Omental fat pad (tissue), 4 donors: ENCODE data around the gene AGAP1. TPM values are rescaled to one million over a fixed set of nuclear protein-coding genes. Genes with fewer than 3 reads are reported as not detected.

Experiments
- ATAC-seq: fragments of 150-250 bp; one replicate; pipeline ENCODE4 v1.9.1; 2016; ENCODE audit warnings: mild to moderate bottlenecking, moderate library complexity; ENCODE audit not compliant: low FRiP score
- DNase-seq: peaks from one replicate; pipeline ENCODE4 v3.0.0-alpha.2; 2019; ENCODE audit warnings: low spot score
- CTCF ChIP-seq, 3 donors: fragments of 450-650 bp; IDR thresholded peaks; one replicate each; pipeline ENCODE4 v1.5.1; 2016 to 2017; ENCODE audit warnings: antibody characterized with exemption in 3 of 3, mild to moderate bottlenecking in 3 of 3, moderate library complexity in 2 of 3
- total RNA-seq, 4 donors: library from RNA; depleted of rRNA; stranded (reverse); fragments of >200 nt; gene quantifications; one replicate each; pipeline ENCODE4 v1.1.0, GENCODE V29; 2016

The AGAP1 gene
- total RNA-seq, 4 donors from 2014 or later: 15.5 to 24.3 (median 16.2) TPM

DNA sequence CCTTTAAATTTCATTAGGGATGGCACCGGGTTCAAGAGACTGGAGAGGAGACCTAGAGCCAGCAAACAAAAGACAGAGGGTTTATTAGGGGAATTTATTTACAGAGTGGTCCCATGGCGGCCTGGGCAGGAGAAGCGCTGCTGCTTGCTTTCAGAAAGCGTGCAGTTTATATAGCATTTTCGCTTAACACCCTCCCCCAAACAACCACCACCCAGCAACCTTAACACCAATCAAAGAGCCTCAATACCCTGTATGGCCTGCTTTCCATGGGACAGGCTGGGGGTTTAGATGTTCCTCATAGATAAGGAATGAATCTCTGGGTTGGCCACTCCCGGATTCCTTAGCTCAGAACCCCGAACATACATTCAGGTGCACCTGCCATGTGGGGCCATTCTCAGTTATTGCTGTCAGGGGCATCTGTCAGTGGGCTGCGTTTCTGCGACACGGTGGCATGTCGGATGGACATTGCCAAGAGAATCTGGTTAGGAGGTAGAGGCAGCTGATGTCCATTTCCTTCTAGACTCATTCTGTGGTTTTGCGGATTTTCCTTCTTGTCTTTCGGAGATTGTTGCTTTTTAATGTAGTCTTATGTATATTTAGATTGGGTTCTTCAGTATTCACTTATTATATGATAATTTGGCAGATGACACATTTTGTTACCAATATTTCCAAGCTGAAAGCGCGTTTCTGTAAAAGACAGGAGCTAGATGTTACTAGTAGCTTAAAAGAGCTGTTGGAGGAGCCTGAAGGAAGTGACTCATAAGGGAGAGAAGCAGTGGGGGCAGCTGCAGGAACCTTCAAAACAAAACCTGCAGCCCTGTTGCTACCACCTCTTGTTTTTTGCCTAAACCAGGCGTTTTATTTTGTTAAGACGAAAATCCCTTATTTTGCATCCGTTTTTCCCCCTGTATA is 7.2 kb downstream of the AGAP1 start:
- no peak for ATAC-seq
- DNase-seq: no peak
- TF ChIP-seq CTCF (IDR thresholded peaks at IDR 0.05): no peak

- no peak for ATAC-seq
- TF ChIP-seq CTCF (IDR thresholded peaks at IDR 0.05): no peak
- no peak for DNase-seq
Measured at GRCh38 chr2:235501673-235502031, 7.8 kb downstream of the AGAP1 start.

DNA sequence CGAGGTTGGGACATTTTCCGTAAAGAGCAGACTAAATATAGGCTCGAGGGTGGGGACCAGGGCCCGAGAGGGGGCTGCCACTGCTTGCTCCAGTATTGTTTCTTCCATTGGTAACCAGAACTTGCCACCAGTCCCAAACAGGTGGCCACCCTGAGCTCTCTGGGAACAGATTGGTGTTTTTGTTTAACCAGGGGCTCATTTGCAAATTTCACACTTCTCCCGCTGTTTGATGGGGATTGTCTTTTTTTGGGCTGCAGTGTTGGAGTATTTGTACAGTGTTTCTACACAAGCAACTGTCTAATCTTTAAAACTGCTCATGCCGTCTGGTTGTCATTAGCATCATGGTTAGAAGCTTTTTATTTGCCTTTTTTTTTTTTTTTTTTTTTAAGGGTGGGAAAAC is 8.5 kb downstream of the AGAP1 start:
- no peak for DNase-seq
- TF ChIP-seq CTCF (IDR thresholded peaks at IDR 0.05): no peak
- ATAC-seq: no peak

GRCh38 chr2:235504441-235505180 is 10.8 kb downstream of the AGAP1 start:
- DNase-seq: no peak
- no peak for TF ChIP-seq CTCF (IDR thresholded peaks at IDR 0.05)
- no peak for ATAC-seq

GRCh38 chr2:235505181-235505741 is 11.4 kb downstream of the AGAP1 start:
- ATAC-seq: no peak
- DNase-seq: no peak
- no peak for TF ChIP-seq CTCF (IDR thresholded peaks at IDR 0.05)

- no peak for DNase-seq
- no peak for ATAC-seq
- TF ChIP-seq CTCF (IDR thresholded peaks at IDR 0.05): no peak
Measured at GRCh38 chr2:235506291-235506996, 12.6 kb downstream of the AGAP1 start.
